ENCODE measurements around the gene IL17C. TPM values are rescaled to one million over a fixed set of nuclear protein-coding genes. Genes with fewer than 3 reads are reported as not detected.
A peak's percentile ranks its signal among the peaks of the same experiment; 100 is the strongest.

Gene IL17C
- total and polyA plus RNA-seq, 4 experiments from 2014 or later = 0.44 TPM; not detected in 3

GRCh38 chr16:88610080-88610479, 28.3 kb upstream of the IL17C start:
- ChIA-PET POLR2A (ENCODE audit: partially characterized antibody) (no interaction called here), CTCF (ENCODE audit: partially characterized antibody) (interaction anchor here (1.3 to 1.7 kb wide), 2 partner anchors 9 to 133 kb away, joined by 3 to 6 read pairs; no protein-coding TSS in a partner anchor)
- H3K9me3 ChIP-seq (ENCODE audit: control insufficient read depth in 1 of 2, low read length in 2 of 2) = no peaks in the 10 kb centered on the region
- H3K4me1 ChIP-seq (ENCODE audit: insufficient read depth, low read length) = no peaks in the 10 kb centered on the region
- no peaks in the 10 kb centered on the region for H3K27me3 Mint-ChIP-seq
- peaks cover 6 to 16% (median 9%) of the 10 kb centered on the region in 4 donors for H3K4me1 Mint-ChIP-seq
- DNase-seq = no peak
- peak overlapping the region in 2 of 7 donors; percentile 22 to 74 for H3K27ac Mint-ChIP-seq
- H3K36me3 Mint-ChIP-seq = peaks cover 29 to 72% of the 10 kb centered on the region in 2 donors
- no peak overlapping the region for H3K4me3 Mint-ChIP-seq
- H3K27me3 ChIP-seq (ENCODE audit: insufficient read depth, low read length) = no peaks in the 10 kb centered on the region
- no peak overlapping the region for H3K27ac ChIP-seq (ENCODE audit: low read depth, low read length)
- no peak overlapping the region for H3K4me3 ChIP-seq (ENCODE audit: low read length in 2 of 2)
- peaks cover 0 to 2% (median 0%) of the 10 kb centered on the region in 8 donors for H3K9me3 Mint-ChIP-seq
- intact Hi-C loops (cut with micrococcal nuclease) = no loop called here
- peaks cover 69% of the 10 kb centered on the region for H3K36me3 ChIP-seq (ENCODE audit: insufficient read depth, low read length)

- Mint-ChIP-seq H3K9me3 (peaks cover 0 to 2% (median 0%) of the 10 kb centered on the region in 8 donors), H3K27me3 (no peaks in the 10 kb centered on the region), H3K27ac (peak overlapping the region in 4 of 7 donors; percentile 4 to 81 (median 56)), H3K4me3 (no peak overlapping the region), H3K36me3 (peaks cover 29 to 69% of the 10 kb centered on the region in 2 donors), H3K4me1 (peaks cover 6 to 17% (median 9%) of the 10 kb centered on the region in 4 donors)
- Histone ChIP-seq H3K9me3 (ENCODE audit: control insufficient read depth in 1 of 2, low read length in 2 of 2) (no peaks in the 10 kb centered on the region), H3K36me3 (ENCODE audit: insufficient read depth, low read length) (peaks cover 59% of the 10 kb centered on the region), H3K4me1 (ENCODE audit: insufficient read depth, low read length) (no peaks in the 10 kb centered on the region), H3K4me3 (ENCODE audit: low read length in 2 of 2) (no peak overlapping the region), H3K27ac (ENCODE audit: low read depth, low read length) (no peak overlapping the region), H3K27me3 (ENCODE audit: insufficient read depth, low read length) (no peaks in the 10 kb centered on the region)
- ChIA-PET POLR2A (ENCODE audit: partially characterized antibody) (no interaction called here), CTCF (ENCODE audit: partially characterized antibody) (interaction anchor here (1.0 kb wide), 1 partner anchor 9 kb away, joined by 3 read pairs; no protein-coding TSS in a partner anchor)
- intact Hi-C loops (cut with micrococcal nuclease) = no loop called here
- DNase-seq = no peak
Observed at GRCh38 chr16:88610909-88611812, 27.2 kb upstream of the IL17C start.

- Mint-ChIP-seq H3K27ac (peak overlapping the region in 5 of 7 donors; percentile 30 to 82 (median 44)), H3K36me3 (peaks cover 20 to 66% of the 10 kb centered on the region in 2 donors)
- no peak for DNase-seq
Observed at GRCh38 chr16:88613293-88613692, 25.1 kb upstream of the IL17C start.

GRCh38 chr16:88613911-88614817, 24.2 kb upstream of the IL17C start:
- H3K9me3 Mint-ChIP-seq = no peaks in the 10 kb centered on the region
- ChIA-PET CTCF (ENCODE audit: partially characterized antibody) (no interaction called here), POLR2A (ENCODE audit: partially characterized antibody) (no interaction called here)
- intact Hi-C loops (cut with micrococcal nuclease) = no loop called here
- peak overlapping the region in 6 of 7 donors; percentile 21 to 85 (median 70) for H3K27ac Mint-ChIP-seq
- H3K4me1 ChIP-seq (ENCODE audit: insufficient read depth, low read length) = peaks cover 16% of the 10 kb centered on the region
- H3K9me3 ChIP-seq (ENCODE audit: control insufficient read depth in 1 of 2, low read length in 2 of 2) = no peaks in the 10 kb centered on the region
- H3K4me1 Mint-ChIP-seq = peaks cover 10 to 35% (median 21%) of the 10 kb centered on the region in 4 donors
- peaks cover 16 to 60% of the 10 kb centered on the region in 2 donors for H3K36me3 Mint-ChIP-seq
- H3K4me3 ChIP-seq (ENCODE audit: low read length in 2 of 2) = no peak overlapping the region
- DNase-seq = no peak
- H3K27ac ChIP-seq (ENCODE audit: low read depth, low read length) = no peak overlapping the region
- no peak overlapping the region for H3K4me3 Mint-ChIP-seq
- no peaks in the 10 kb centered on the region for H3K27me3 Mint-ChIP-seq
- peaks cover 49% of the 10 kb centered on the region for H3K36me3 ChIP-seq (ENCODE audit: insufficient read depth, low read length)
- no peaks in the 10 kb centered on the region for H3K27me3 ChIP-seq (ENCODE audit: insufficient read depth, low read length)

More at GRCh38 chr16:88613293-88613692, 25.1 kb upstream of the IL17C start:
- no peaks in the 10 kb centered on the region for H3K27me3 Mint-ChIP-seq
- ChIA-PET POLR2A (ENCODE audit: partially characterized antibody) (no interaction called here), CTCF (ENCODE audit: partially characterized antibody) (no interaction called here)
- Histone ChIP-seq H3K36me3 (ENCODE audit: insufficient read depth, low read length) (peaks cover 52% of the 10 kb centered on the region), H3K9me3 (ENCODE audit: control insufficient read depth in 1 of 2, low read length in 2 of 2) (no peaks in the 10 kb centered on the region), H3K27ac (ENCODE audit: low read depth, low read length) (no peak overlapping the region), H3K27me3 (ENCODE audit: insufficient read depth, low read length) (no peaks in the 10 kb centered on the region), H3K4me3 (ENCODE audit: low read length in 2 of 2) (no peak overlapping the region), H3K4me1 (ENCODE audit: insufficient read depth, low read length) (peaks cover 7% of the 10 kb centered on the region)
- H3K4me3 Mint-ChIP-seq = no peak overlapping the region
- H3K9me3 Mint-ChIP-seq = peaks cover 0 to 2% (median 0%) of the 10 kb centered on the region in 8 donors
- H3K4me1 Mint-ChIP-seq = peaks cover 7 to 30% (median 15%) of the 10 kb centered on the region in 4 donors
- intact Hi-C loops (cut with micrococcal nuclease) = no loop called here

DNA sequence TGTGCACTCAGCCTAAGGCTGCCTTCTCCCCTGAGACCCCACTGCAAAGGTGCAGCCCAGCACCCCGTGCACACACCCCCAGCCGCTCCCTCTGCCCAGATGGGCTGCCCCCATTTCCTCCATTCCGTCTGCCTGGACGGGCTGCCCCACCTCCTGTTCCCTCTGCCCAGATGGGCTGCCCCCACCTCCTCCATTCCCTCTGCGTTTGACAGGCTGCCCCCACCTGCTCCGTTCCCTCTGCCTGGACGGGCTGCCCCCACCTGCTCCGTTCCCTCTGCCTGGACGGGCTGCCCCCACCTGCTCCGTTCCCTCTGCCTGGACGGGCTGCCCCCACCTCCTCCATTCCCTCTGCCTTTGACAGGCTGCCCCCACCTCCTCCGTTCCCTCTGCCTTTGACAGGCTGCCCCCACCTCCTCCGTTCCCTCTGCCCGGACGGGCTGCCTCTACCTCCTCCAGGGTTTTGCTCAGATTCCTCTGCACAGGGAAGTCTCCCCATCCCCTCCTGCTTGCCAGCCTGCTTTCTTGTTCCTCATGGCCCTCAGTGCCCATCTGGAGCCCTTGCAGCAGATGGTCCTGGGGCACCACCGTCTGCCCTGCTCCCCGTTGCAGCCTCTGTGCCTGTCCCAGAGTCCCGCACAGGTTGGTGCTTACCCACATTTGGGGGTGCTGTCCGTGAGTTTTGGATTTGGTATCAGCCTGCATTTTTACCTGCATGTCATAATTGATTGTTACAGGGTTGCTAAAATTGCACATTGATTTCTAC, 23.4 kb upstream of the IL17C start:
- H3K4me1 ChIP-seq (ENCODE audit: insufficient read depth, low read length) = peaks cover 24% of the 10 kb centered on the region
- H3K4me3 ChIP-seq (ENCODE audit: low read length in 2 of 2) = no peak overlapping the region
- DNase-seq = no peak
- ChIA-PET CTCF (ENCODE audit: partially characterized antibody) (no interaction called here), POLR2A (ENCODE audit: partially characterized antibody) (no interaction called here)
- no peak overlapping the region for H3K27ac ChIP-seq (ENCODE audit: low read depth, low read length)
- Mint-ChIP-seq H3K36me3 (peaks cover 18 to 61% of the 10 kb centered on the region in 2 donors), H3K27ac (peak overlapping the region; percentile 36 to 90 (median 69)), H3K27me3 (peaks cover 0 to under 1% of the 10 kb centered on the region in 2 donors), H3K4me3 (peak overlapping the region in 1 of 8 donors; percentile 68), H3K4me1 (peaks cover 16 to 43% (median 28%) of the 10 kb centered on the region in 4 donors), H3K9me3 (peaks cover 0 to 1% (median 0%) of the 10 kb centered on the region in 8 donors)
- H3K36me3 ChIP-seq (ENCODE audit: insufficient read depth, low read length) = peaks cover 41% of the 10 kb centered on the region
- intact Hi-C loops (cut with micrococcal nuclease) = no loop called here
- no peaks in the 10 kb centered on the region for H3K27me3 ChIP-seq (ENCODE audit: insufficient read depth, low read length)
- no peaks in the 10 kb centered on the region for H3K9me3 ChIP-seq (ENCODE audit: control insufficient read depth in 1 of 2, low read length in 2 of 2)

DNA sequence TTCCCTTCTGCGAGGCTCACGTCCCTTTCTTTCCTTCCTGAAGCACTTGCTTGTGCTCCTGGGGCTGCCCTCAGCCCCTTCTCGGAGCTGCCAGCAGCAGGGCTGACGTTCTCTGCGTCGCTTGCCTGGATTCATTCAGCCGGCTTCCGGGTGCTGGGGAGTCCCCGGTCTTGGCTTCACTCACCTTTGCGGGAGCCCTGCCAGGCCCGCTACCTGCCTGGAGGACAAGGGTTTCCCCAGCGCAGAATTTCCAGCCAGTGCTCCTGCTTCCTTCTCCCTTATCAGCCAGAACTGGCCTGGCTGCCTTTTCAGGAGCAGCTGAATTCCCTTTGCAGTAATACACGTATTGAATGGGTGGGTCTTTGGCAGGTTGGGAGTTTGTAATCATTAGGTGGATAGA, 22.1 kb upstream of the IL17C start:
- ChIA-PET CTCF (ENCODE audit: partially characterized antibody) (no interaction called here), POLR2A (ENCODE audit: partially characterized antibody) (interaction anchor here (4.7 kb wide), 1 partner anchor 24 kb away, joined by 34 read pairs; the partner anchor contains the start of gene IL17C)
- peaks cover 0 to 2% (median 0%) of the 10 kb centered on the region in 8 donors for H3K9me3 Mint-ChIP-seq
- H3K4me1 ChIP-seq (ENCODE audit: insufficient read depth, low read length) = peaks cover 36% of the 10 kb centered on the region
- H3K4me3 ChIP-seq (ENCODE audit: low read length in 2 of 2) = no peak overlapping the region
- peaks cover 0 to 1% of the 10 kb centered on the region in 2 donors for H3K27me3 Mint-ChIP-seq
- intact Hi-C loops (cut with micrococcal nuclease) = no loop called here
- H3K9me3 ChIP-seq (ENCODE audit: control insufficient read depth in 1 of 2, low read length in 2 of 2) = no peaks in the 10 kb centered on the region
- no peak overlapping the region for H3K4me3 Mint-ChIP-seq
- H3K27ac Mint-ChIP-seq = peak overlapping the region; percentile 68 to 100 (median 99)
- peaks cover 29% of the 10 kb centered on the region for H3K36me3 ChIP-seq (ENCODE audit: insufficient read depth, low read length)
- no peak overlapping the region for H3K27ac ChIP-seq (ENCODE audit: low read depth, low read length)
- peaks cover 21 to 53% (median 35%) of the 10 kb centered on the region in 4 donors for H3K4me1 Mint-ChIP-seq
- no peak for DNase-seq
- peaks cover 13 to 57% of the 10 kb centered on the region in 2 donors for H3K36me3 Mint-ChIP-seq
- no peaks in the 10 kb centered on the region for H3K27me3 ChIP-seq (ENCODE audit: insufficient read depth, low read length)
